HG03135 (cell line): ENCODE data around the gene PCDH12.

Source experiments
- ATAC-seq: cut with Tn5 transposase; IDR thresholded peaks from one replicate; pipeline ENCODE4 v1.9.1; 2021; ENCODE audit warnings: mild to moderate bottlenecking, moderate library complexity; ENCODE audit not compliant: unreplicated experiment

Gene PCDH12

DNA sequence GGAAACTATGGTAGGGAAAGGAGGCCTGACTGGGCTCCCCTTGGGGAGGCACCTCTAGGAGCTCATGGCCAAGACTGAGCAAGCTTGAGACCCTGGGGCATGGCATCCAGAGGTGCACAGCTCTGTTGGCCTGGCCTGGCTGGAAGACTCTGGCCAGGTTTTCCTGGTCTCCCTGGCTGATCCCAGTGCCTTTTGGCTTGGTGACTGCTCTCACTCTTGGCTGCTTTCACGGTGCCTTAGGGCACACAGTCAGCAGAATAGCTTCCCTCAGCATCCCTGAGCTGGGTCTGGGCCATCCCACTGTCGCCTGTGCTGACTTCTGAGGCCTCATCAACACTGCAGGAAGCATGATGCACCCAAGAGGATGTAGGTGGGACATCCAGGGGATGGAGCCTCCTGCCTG, 47.7 kb downstream of the PCDH12 start:
- no peak for ATAC-seq

DNA sequence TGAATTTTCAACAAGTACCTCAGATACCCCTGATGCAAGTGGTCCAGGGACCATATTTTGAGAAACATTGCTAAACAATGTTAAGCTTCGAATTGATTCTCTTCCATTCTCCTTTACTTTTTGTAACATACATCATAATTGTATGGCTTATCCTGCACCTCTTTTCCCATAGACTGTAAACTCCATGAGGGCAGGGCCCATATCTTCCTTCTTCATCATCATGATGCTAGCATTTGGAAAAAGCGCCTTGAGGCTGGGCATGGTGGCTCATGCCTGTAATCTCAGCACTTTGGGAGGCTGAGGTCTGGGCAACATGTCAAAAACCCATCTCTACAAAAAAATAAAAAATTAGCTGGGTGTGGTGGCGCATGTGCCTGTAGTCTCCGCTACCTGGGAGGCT, 48.8 kb downstream of the PCDH12 start:
- no peak for ATAC-seq

DNA sequence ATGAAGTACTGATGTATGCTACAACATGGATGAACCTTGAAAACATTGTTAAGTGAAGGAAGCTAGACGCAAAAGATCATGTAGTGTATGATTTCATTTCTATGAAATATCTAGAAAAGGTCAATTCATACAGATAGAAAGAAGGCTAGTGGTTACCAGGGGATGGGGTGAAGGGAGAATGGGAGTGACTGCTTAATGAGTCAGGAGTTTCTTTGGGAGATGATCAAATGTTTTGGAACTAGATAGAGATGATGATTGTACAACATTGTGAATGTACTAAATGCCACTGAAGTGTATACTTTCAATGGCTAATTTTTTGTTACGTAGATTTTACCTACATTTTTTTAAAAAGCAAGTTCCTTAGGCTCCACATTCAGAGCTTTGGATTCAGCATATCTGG, 49.2 kb downstream of the PCDH12 start:
- ATAC-seq, result no peak

DNA sequence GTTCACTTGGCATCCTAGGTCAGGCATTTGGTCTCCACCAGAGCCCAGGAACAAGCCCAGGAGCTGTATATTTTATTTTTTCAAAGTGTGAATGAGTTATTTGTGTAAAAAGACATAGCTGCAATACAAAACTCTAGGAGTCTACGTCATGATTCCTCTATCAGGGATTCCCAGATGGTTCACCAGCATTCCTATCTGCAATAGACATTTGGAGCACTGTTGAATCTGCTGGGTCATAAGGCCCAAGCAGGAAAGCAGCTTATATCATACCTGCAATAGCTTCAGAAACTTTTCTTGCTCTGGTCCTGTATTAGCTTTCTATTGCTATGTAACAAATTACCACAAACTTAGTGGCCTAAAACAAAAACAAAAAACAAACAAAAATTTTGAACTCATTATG, 51.0 kb downstream of the PCDH12 start:
- ATAC-seq, result no peak

DNA sequence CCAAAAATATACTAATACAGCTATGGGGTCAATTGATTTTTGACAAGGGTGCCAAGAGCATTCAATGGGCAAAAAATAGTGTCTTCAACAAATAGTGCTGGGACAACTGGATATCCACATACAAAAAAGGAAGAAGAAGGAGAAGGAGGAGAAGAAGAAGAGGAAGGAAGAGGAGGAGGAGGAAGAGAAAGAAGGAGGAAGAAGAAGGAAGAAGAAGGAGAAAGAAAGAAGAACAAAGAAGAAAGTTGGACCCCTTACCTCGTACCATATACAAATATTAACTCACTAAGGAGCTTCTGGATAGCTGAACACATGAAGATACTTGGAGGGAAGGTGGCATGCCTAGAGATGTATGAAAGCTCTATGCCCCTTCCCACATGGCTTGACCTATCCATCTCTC, 51.5 kb downstream of the PCDH12 start:
- ATAC-seq, result no peak

DNA sequence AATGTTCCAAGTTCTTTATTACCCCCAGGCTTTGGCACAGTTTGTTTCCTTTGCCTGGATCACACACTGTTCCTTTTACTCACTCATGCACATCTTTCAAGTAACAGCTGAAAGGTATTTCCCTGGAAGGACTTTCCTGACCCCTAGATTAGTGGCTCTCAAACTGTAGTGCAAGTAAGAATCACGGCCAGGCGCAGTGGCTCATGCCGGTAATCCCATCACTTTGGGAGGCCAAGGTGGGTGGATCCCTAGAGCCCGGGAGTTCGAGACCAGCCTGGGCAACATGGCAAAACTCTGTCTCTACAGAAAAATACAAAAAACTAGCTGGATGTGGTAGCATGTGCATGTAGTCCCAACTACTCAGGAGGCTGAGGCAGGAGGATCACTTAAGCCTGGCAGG, 53.5 kb downstream of the PCDH12 start:
- no peak for ATAC-seq

DNA sequence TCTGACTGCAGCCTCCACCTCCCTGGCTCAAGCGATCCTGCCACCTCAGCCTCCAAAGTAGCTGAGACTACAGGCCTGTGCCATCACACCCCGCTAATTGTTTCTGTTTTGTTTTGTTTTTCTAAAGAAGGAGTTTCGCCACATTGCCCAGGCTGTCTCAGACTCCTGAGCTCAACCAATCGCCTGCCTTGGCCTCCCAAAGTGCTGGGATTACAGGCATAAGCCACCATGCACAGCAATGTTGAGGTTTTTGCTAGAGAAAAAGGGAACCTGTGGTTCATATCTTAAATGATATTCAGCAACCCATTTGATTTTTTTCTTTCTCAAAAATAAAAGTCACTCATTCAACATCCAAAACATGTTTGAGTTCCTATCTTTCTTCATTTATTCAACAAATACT, 54.7 kb downstream of the PCDH12 start:
- ATAC-seq, result no peak

DNA sequence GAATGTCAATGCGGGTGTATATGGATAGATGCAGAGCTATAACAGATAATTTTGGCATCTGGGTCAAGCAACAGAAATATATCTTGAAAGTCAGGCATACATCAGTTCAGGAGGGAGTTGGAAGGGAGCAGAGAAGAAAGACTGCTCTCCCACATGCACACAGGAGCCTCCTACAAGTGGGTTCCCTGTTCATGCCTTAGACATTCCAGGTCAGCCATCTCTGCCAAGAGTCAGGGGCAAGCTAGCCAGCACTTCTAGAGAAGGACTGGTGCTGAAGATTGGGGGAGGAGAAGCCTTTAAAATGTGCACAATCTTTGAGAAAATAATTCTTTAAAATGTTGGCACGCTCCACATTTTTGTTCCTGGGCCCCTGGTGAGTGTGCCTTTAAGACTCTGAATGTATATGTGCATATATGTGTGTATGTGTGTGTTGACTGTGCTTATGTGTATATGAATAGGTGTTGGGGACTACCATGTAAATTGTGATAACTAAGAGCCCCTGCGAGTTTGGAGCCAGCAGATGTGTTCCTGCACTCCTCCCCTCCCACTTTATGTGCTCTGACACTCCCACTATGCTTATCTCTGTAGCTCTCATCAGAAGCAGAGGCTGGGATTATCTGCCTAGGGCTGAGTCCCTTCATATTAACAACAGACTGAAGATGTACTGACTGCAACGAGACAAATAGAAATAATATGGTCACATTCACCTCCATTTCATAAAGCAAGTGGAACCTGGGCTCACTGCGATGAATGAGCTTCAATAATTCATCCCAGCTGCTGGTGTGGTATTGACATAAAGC, 55.8 kb downstream of the PCDH12 start:
- no peak for ATAC-seq

DNA sequence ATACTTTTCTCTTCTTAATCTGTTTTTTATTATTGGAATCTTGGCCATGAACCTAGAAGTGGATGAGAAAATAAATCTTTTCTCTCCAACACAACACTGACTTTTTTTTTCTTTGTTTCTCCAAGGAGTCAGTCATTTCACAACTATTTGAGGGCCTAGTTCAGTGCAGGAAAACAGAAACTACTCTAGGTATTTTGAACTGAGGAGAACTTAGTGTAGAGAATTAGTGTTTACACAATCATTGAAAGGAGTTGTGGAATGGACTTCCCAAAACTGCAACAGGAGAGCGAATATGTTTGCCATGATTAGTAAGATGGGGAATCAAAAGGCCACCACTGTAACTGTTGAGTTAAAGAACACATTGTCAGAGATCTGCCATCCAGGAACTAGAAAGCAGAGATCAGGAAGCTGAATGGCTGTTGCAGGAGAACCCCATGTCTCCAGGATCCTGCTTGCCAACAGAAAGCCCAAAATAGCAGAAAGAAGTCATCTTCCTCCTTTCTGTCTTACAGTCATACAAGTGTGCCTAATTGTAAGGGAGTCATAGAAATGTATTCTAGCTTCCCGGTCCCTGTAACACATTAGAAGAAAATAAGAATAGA, 59.5 kb downstream of the PCDH12 start:
- no peak for ATAC-seq

DNA sequence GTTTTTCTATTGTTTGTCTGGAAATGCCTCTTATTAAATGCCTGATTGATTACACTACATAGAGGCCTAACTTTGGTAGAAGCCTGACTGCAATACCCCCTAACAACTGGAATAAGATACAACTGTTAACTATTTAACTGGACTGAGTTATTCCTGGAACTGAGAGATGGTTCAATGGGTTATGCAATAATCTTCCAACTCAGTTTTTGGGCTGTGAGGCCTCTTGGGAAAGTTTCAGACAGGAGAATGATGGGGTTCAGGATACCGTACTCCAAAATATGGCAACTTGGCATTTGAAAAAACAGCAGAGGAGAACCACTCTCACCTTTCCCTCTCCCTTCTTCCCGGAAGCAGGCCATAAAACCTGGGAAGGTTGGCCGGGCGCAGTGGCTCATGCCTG, 60.6 kb downstream of the PCDH12 start:
- ATAC-seq, result no peak
